ENCODE results near the gene SFTPD.

SFTPD gene

GRCh38 chr10:79944428-79945395 lies 4.2 kb downstream of the SFTPD start:
- no peak for DNase-seq (ENCODE audit: low read depth)

- DNase-seq (ENCODE audit: low read depth): no peak
These were observed 5.0 kb downstream of the SFTPD start for GRCh38 chr10:79943871-79944270.

- no peak for DNase-seq (ENCODE audit: low read depth)
These were observed 6.4 kb downstream of the SFTPD start for GRCh38 chr10:79942261-79943185.

- no peak for DNase-seq (ENCODE audit: low read depth)
These were observed 7.2 kb downstream of the SFTPD start for GRCh38 chr10:79941585-79942210.

- no peak for DNase-seq (ENCODE audit: low read depth)
These were observed 7.8 kb downstream of the SFTPD start for GRCh38 chr10:79941146-79941545.

GRCh38 chr10:79940431-79940830 lies 8.5 kb downstream of the SFTPD start:
- DNase-seq (ENCODE audit: low read depth): no peak

GRCh38 chr10:79939969-79940368 lies 8.9 kb downstream of the SFTPD start:
- DNase-seq (ENCODE audit: low read depth): no peak

GRCh38 chr10:79938728-79939406 lies 10.0 kb downstream of the SFTPD start:
- no peak for DNase-seq (ENCODE audit: low read depth)

- DNase-seq (ENCODE audit: low read depth): no peak
These were observed 11.2 kb downstream of the SFTPD start for GRCh38 chr10:79937701-79938151.

GRCh38 chr10:79936625-79937615 lies 12.0 kb downstream of the SFTPD start:
- DNase-seq (ENCODE audit: low read depth): no peak

GRCh38 chr10:79933961-79934360 lies 14.9 kb downstream of the SFTPD start:
- DNase-seq (ENCODE audit: low read depth): no peak

- DNase-seq (ENCODE audit: low read depth): no peak
These were observed 16.0 kb downstream of the SFTPD start for GRCh38 chr10:79932841-79933379.

- no peak for DNase-seq (ENCODE audit: low read depth)
These were observed 16.6 kb downstream of the SFTPD start for GRCh38 chr10:79932307-79932706.

- DNase-seq (ENCODE audit: low read depth): no peak
These were observed 18.2 kb downstream of the SFTPD start for GRCh38 chr10:79930751-79931150.

- no peak for DNase-seq (ENCODE audit: low read depth)
These were observed 18.6 kb downstream of the SFTPD start for GRCh38 chr10:79930267-79930666.

- DNase-seq (ENCODE audit: low read depth): peak; percentile 40
These were observed 19.4 kb downstream of the SFTPD start for GRCh38 chr10:79929409-79929904.

- DNase-seq (ENCODE audit: low read depth): no peak
These were observed 20.8 kb downstream of the SFTPD start for GRCh38 chr10:79928028-79928583.

- no peak for DNase-seq (ENCODE audit: low read depth)
These were observed 21.6 kb downstream of the SFTPD start for GRCh38 chr10:79927111-79927828.

GRCh38 chr10:79926037-79926436 lies 22.9 kb downstream of the SFTPD start:
- no peak for DNase-seq (ENCODE audit: low read depth)
